GM21381 (cell line): ENCODE measurements around the gene BICDL2.

Experiments used
- ATAC-seq: cut with Tn5 transposase; IDR thresholded peaks from one replicate; pipeline ENCODE4 v1.9.1; 2021; ENCODE audit warnings: mild to moderate bottlenecking, moderate library complexity; ENCODE audit not compliant: unreplicated experiment

The BICDL2 gene

GRCh38 chr16:3049921-3050481 is 13.3 kb upstream of the BICDL2 start:
- no peak for ATAC-seq

- no peak for ATAC-seq
Observed at GRCh38 chr16:3047387-3047720, 10.6 kb upstream of the BICDL2 start.

GRCh38 chr16:3046641-3047386 is 10.1 kb upstream of the BICDL2 start:
- no peak for ATAC-seq

- ATAC-seq, result no peak
Observed at GRCh38 chr16:3045758-3046640, 9.3 kb upstream of the BICDL2 start, which contains the start of gene MMP25. Gene MMP25, plus strand, starts transcription at chr16:3046561. Its CDS starts 357 bp downstream, at chr16:3046918.

GRCh38 chr16:3044708-3045107 is 8.0 kb upstream of the BICDL2 start:
- no peak for ATAC-seq

- ATAC-seq, result no peak
Observed at GRCh38 chr16:3042376-3042775, 5.6 kb upstream of the BICDL2 start.

GRCh38 chr16:3038896-3039295 is 2.2 kb upstream of the BICDL2 start:
- no peak for ATAC-seq

- ATAC-seq, result no peak
Observed at GRCh38 chr16:3038256-3038655, 1.5 kb upstream of the BICDL2 start.

GRCh38 chr16:3035972-3036725 is 595 bp downstream of the BICDL2 start:
- ATAC-seq, result no peak

- ATAC-seq, result no peak
Observed at GRCh38 chr16:3035289-3035971, 1.3 kb downstream of the BICDL2 start.

- ATAC-seq, result no peak
Observed at GRCh38 chr16:3032624-3033023, 4.1 kb downstream of the BICDL2 start.

- ATAC-seq, result no peak
Observed at GRCh38 chr16:3030222-3031212, 6.2 kb downstream of the BICDL2 start.

- ATAC-seq, result no peak
Observed at GRCh38 chr16:3029491-3030221, 7.1 kb downstream of the BICDL2 start.

- ATAC-seq, result no peak
Observed at GRCh38 chr16:3028716-3029319, 7.9 kb downstream of the BICDL2 start.

- ATAC-seq, result no peak
Observed at GRCh38 chr16:3027983-3028715, 8.6 kb downstream of the BICDL2 start.

- no peak for ATAC-seq
Observed at GRCh38 chr16:3027489-3027795, 9.3 kb downstream of the BICDL2 start.

- ATAC-seq, result no peak
Observed at GRCh38 chr16:3026609-3027488, 9.9 kb downstream of the BICDL2 start.
